GM12892 (cell line): ENCODE results near the gene ASTN2.

Experiments
- POLR2A ChIP-seq: IDR thresholded peaks from 2 replicates; pipeline ENCODE4 v1.6.1; 2011; ENCODE audit warnings: low read depth, low read length, control low read depth
- POLR2AphosphoS5 ChIP-seq: IDR thresholded peaks from 2 replicates; pipeline ENCODE4 v1.6.1; 2011; ENCODE audit warnings: low read depth, low read length, control low read depth

- TF ChIP-seq POLR2A (no peak), POLR2AphosphoS5 (no peak)
Observed at GRCh38 chr9:116541402-116541801, 873.5 kb downstream of the ASTN2 start.
